Measurements from ENCODE around the gene SAMD3. TPM values are rescaled to one million over a fixed set of nuclear protein-coding genes. Genes with fewer than 3 reads are reported as not detected.

SAMD3 gene
- total and polyA plus RNA-seq, 2 donors (not counting 3 experiments of a cell fraction or from before 2014, with no cell fraction given), result not detected

- POLR2A ChIA-PET, result no interaction called here
- dilution Hi-C loops (cut with MboI; ENCODE audit: extremely low pct_ligation_motif_present, low sequenced_read_pairs), result no loop called here
Observed at GRCh38 chr6:130111031-130111430, 111.7 kb downstream of the SAMD3 start.

More at GRCh38 chr6:130111031-130111430, 111.7 kb downstream of the SAMD3 start:
- Histone ChIP-seq H3K27me3 (ENCODE audit: control insufficient read depth in 2 of 2, insufficient read depth in 2 of 2, low read length in 2 of 2) (no peaks in the 10 kb centered on the region), H4K20me1 (replicated peaks; ENCODE audit: control insufficient read depth, extremely low read depth, insufficient read depth, low read length) (no peaks in the 10 kb centered on the region), H2AFZ (ENCODE audit: low read depth, low read length) (no peak overlapping the region), H3K79me2 (ENCODE audit: control insufficient read depth, insufficient read depth, low read length) (peaks cover 2% of the 10 kb centered on the region), H3K36me3 (ENCODE audit: control insufficient read depth in 2 of 2, extremely low read depth in 1 of 2, insufficient read depth in 2 of 2, low read length in 2 of 2) (peaks cover 2 to 13% of the 10 kb centered on the region in 2 experiments), H3K27ac (ENCODE audit: insufficient read depth, low read depth, low read length) (no peak overlapping the region), H3K9me1 (replicated peaks; ENCODE audit: control insufficient read depth, extremely low read depth, insufficient read depth, low read length) (no peaks in the 10 kb centered on the region), H3K4me3 (replicated peaks in 1 of 3; ENCODE audit: insufficient read depth in 1 of 3, low read depth in 1 of 3, low read length in 3 of 3) (no peak overlapping the region), H3K9me3 (replicated peaks; ENCODE audit: control insufficient read depth, insufficient read depth, low read length) (no peaks in the 10 kb centered on the region), H3K9ac (replicated peaks; ENCODE audit: extremely low read depth, insufficient read depth, low read length) (no peak overlapping the region), H3K4me2 (ENCODE audit: insufficient read depth, low read length) (no peak overlapping the region), H3K4me1 (ENCODE audit: control insufficient read depth, extremely low read depth, insufficient read depth, low read length) (no peaks in the 10 kb centered on the region)
- no peak for DNase-seq (ENCODE audit: low read depth, low spot score)
- CTCF ChIA-PET, result no interaction called here
- peak; percentile 62 for FAIRE-seq
- intact Hi-C loops (cut with micrococcal nuclease), result no loop called here
- TF ChIP-seq MYC (IDR thresholded peaks at IDR 0.05; ENCODE audit: low read depth, low read length) (no peak), FOS (IDR thresholded peaks at IDR 0.05; ENCODE audit: borderline replicate concordance, insufficient read depth, low read length) (no peak), JUN (IDR thresholded peaks at IDR 0.05; ENCODE audit: borderline replicate concordance, insufficient read depth, insufficient read length, low read depth) (no peak), POLR2A (IDR thresholded peaks at IDR 0.05; ENCODE audit: low read depth, low read length) (no peak), CTCF (IDR thresholded peaks at IDR 0.05; ENCODE audit: extremely low read depth in 1 of 2, insufficient read depth in 1 of 2, low read depth in 1 of 2, low read length in 2 of 2) (no peak), MAX (IDR thresholded peaks at IDR 0.05; ENCODE audit: insufficient read depth, insufficient read length) (no peak), EZH2 (IDR thresholded peaks at IDR 0.05; ENCODE audit: borderline replicate concordance, low read depth, low read length, severe bottlenecking) (no peak), POLR2AphosphoS5 (IDR thresholded peaks at IDR 0.05; ENCODE audit: insufficient read depth, low read depth, low read length) (no peak), GATA2 (IDR thresholded peaks at IDR 0.05; ENCODE audit: insufficient read depth, insufficient read length, low read depth, low read length) (no peak)
- no TSS peak for BruUV-seq (replicated peaks)

Measured in endothelial cell of umbilical vein (primary cell).